Aorta (tissue), 5 donors: ENCODE data around the gene NDUFAF7. TPM values are rescaled to one million over a fixed set of nuclear protein-coding genes. Genes with fewer than 3 reads are reported as not detected.

Experiments
- ATAC-seq: fragments of 200-7000 bp; cut with Tn5 transposase; one replicate; pipeline ENCODE4 v1.9.1; 2022; ENCODE audit warnings: moderate library complexity; ENCODE audit not compliant: low FRiP score
- DNase-seq, 2 donors: peaks; one replicate each; pipeline ENCODE4 v3.0.0-alpha.2; 2020
- H3K27ac ChIP-seq, 2 donors: one replicate each; pipeline ENCODE4 v1.5.1; 2013; ENCODE audit warnings: low read length in 2 of 2, mild to moderate bottlenecking in 2 of 2, moderate library complexity in 2 of 2, control low read depth in 1 of 2, inconsistent platforms in 1 of 2, low read depth in 1 of 2
- H3K27me3 ChIP-seq, 2 donors: one replicate each; pipeline ENCODE4 v1.6.1; 2013; ENCODE audit warnings: control low read depth in 1 of 2, low read length in 1 of 2, mild to moderate bottlenecking in 1 of 2, moderate library complexity in 1 of 2; ENCODE audit not compliant: insufficient read depth in 2 of 2, control insufficient read depth in 1 of 2
- H3K36me3 ChIP-seq, 2 donors: one replicate each; pipeline ENCODE4 v1.6.1; 2013; ENCODE audit warnings: control low read depth in 1 of 2, low read length in 1 of 2, mild to moderate bottlenecking in 1 of 2; ENCODE audit not compliant: insufficient read depth in 2 of 2, control insufficient read depth in 1 of 2
- H3K4me1 ChIP-seq, 2 donors: one replicate each; pipeline ENCODE4 v1.6.1; 2013; ENCODE audit warnings: low read length in 2 of 2, control low read depth in 1 of 2, mild to moderate bottlenecking in 1 of 2, moderate library complexity in 1 of 2; ENCODE audit not compliant: insufficient read depth in 2 of 2, control insufficient read depth in 1 of 2
- H3K4me3 ChIP-seq, 2 donors: one replicate each; pipeline ENCODE4 v1.5.1; 2013; ENCODE audit warnings: low read length in 2 of 2, control low read depth in 1 of 2, mild to moderate bottlenecking in 1 of 2
- H3K9me3 ChIP-seq: one replicate; pipeline ENCODE4 v1.6.1; 2013; ENCODE audit warnings: mild to moderate bottlenecking, low read length; ENCODE audit not compliant: control insufficient read depth
- WGBS, 2 donors: extraction: QIAGEN DNeasy Blood & Tissue Kit; methylation state at CpG; one replicate each; pipeline ENCODE4 v1.1.7; 2013; 5-methylcytosine and 5-hydroxymethylcytosine counted together
- intact Hi-C, 2 donors: fragments of 100-400 bp; cut with DNase I; formaldehyde crosslinking; loops; one replicate each; pipeline versions ENCODE4 v1.14.2 to v1.15.0; 2022
- polyA plus RNA-seq, 2 donors: library from polyadenylated mRNA; stranded (reverse); fragments of 200-250 nt; gene quantifications; one replicate each; pipeline ENCODE4 v1.2.3, GENCODE V29; 2013
- total RNA-seq, 2 donors: library from RNA; stranded (reverse); fragmentation: NEBNext Ultra II Directional; extraction: Animal tissue kit (Norgen Biotek cat#: 25700); gene quantifications; one replicate each; pipeline ENCODE4 v1.2.1, GENCODE V29; 2021
- donor health status: healthy with polysubstance abuse.
- donor health status: Bipolar disorder and iron deficiency.
- donor health status: DM: no; HTN: no; CAD: no.
- donor health status: DM: no; HTN: no; CAD: no.
- donor health status: DM: yes; HTN: yes; CAD: no.

NDUFAF7 gene
- total and polyA plus RNA-seq, 4 donors: 7.5 to 23.9 (median 17.8) TPM

DNA sequence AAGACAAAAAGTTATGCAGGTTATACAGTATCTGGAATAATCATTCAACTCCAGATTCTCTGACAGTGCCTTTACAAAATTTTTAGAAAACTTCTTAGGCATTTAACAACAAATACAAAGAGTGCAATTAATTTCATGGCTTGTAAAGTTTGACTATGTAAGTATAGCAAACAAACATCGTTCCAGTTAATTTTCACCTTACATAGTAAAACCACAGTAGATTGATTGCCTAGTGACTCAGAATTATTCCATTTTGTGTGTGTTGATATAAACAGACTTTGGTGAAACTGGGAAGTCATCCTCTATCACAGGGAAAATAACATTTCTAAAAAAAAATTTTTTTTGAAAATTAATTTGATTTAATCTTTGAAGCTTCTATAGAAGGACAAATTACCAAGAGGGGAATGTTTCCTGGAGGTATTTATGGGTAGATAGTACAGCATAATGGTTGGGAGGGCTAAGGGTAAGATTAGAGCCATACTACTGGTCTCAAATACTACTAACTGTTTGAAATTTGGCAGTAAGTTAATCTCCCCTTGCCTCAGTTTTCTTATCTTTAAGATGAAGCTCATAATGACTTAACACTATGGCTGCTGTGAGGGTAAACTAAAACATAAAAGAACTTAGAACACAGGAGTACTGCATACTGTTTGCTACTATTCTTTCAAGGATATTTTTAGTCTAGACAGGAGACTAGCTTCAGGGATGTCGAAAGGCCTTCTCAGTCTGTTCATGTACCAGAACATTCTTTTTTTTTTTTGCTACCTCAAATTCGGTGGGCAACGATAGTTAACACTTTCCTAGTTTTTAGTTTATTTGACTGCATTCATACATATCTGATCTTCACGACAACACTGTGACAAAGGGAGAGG, 19.6 kb downstream of the NDUFAF7 start:
- Histone ChIP-seq H3K4me1 (peaks cover 0 to 2% of the 10 kb centered on the region in 2 donors), H3K4me3 (no peak overlapping the region), H3K36me3 (peaks cover 3 to 6% of the 10 kb centered on the region in 2 donors), H3K9me3 (no peaks in the 10 kb centered on the region), H3K27ac (no peak overlapping the region), H3K27me3 (no peaks in the 10 kb centered on the region)
- intact Hi-C loops: no loop called here
- DNase-seq (no peak), ATAC-seq (no peak)
- WGBS, 2 donors: 67 to 74% methylated on average over 5 of the region's 5 CpGs

DNA sequence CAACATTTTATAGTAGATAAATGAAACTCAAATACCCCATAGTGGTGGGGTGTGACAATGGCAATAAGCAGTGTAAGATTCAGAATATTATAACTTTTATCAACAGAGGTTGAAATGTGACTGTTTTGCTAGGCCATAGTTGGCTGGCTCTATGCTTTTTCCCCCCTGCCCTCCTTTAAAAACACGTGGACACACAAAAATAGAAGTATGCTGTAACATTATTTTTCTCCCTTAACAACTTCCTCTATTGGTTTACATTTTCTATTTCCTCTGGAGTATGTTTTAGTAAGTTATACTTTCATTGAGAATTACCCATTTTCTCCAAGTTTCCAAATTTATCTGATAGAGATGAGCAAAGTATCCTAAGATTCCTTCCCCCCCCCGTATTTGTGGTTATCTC, 31.1 kb downstream of the NDUFAF7 start:
- Histone ChIP-seq H3K9me3 (no peaks in the 10 kb centered on the region), H3K27me3 (no peaks in the 10 kb centered on the region), H3K4me3 (no peak overlapping the region), H3K27ac (no peak overlapping the region), H3K4me1 (no peaks in the 10 kb centered on the region), H3K36me3 (no peaks in the 10 kb centered on the region)
- intact Hi-C loops: no loop called here
- no peak for DNase-seq
- ATAC-seq: no peak
- 35 to 38% methylated on average over 2 of the region's 2 CpGs for WGBS, 2 donors

DNA sequence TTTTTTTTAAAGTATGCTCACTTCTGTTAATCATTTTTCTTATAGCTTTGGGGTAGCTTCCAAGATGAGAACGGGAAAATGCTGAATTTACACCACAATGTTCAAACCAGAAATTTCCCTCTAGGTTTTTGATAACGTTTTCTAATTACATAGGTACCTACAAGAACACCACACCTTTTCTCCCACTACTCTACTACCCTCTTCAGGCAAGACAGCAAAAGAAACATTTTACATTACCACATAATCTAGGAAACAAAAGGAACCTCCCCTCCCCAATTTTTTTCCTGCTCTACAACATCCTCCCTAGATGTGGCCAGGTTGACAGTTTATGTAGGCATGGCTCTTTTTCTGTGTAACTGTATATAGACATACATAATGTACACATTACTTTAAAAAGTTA, 32.4 kb downstream of the NDUFAF7 start:
- 73 to 80% methylated on average over 2 of the region's 2 CpGs for WGBS, 2 donors
- Histone ChIP-seq H3K4me1 (no peaks in the 10 kb centered on the region), H3K27me3 (no peaks in the 10 kb centered on the region), H3K36me3 (peaks cover 0 to 3% of the 10 kb centered on the region in 2 donors), H3K4me3 (no peak overlapping the region), H3K27ac (no peak overlapping the region), H3K9me3 (no peaks in the 10 kb centered on the region)
- ATAC-seq (no peak), DNase-seq (no peak)
- intact Hi-C loops: no loop called here

DNA sequence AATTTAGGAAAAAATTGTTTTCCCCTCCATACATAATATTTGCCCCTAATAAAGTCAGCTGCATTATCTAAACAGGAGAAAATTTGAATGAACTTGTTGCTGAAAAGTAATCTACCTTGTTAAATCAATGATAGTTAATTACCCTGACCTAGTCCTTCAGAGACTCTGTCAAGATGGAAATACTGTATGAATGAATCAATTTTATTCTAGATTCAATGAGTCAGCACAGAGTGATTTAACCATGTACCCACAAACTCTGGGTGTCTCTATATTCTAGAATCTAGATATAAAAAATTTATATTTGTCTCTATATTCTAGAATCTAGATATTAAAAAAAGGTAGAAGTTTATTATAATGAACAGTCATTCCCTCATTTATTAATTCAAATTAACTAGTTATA, 36.2 kb downstream of the NDUFAF7 start:
- Histone ChIP-seq H3K4me1 (no peaks in the 10 kb centered on the region), H3K36me3 (peaks cover 3% of the 10 kb centered on the region in 2 donors), H3K27me3 (no peaks in the 10 kb centered on the region), H3K27ac (no peak overlapping the region), H3K4me3 (no peak overlapping the region), H3K9me3 (no peaks in the 10 kb centered on the region)
- ATAC-seq (no peak), DNase-seq (no peak)
- intact Hi-C loops: no loop called here

DNA sequence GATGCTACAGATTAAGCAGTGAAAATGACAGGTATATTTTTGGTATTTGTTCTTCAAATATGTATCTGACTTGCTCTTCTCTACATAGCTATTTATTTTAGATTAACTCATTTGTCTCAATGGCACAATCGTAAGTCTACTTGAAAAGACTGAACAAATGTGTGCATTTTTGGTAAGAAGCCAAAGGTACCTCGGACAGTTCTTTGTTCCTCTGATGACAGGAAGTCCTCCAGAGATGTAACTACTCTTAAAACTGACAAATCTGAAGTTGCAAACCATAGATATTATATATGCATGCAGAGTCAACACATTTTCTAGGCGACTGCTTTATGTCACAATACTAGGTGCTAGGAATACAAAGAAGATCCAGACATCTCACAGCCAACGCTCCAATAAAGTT, 36.7 kb downstream of the NDUFAF7 start:
- no peaks in the 10 kb centered on the region for H3K9me3 ChIP-seq
- no peak for DNase-seq
- ATAC-seq: no peak
- intact Hi-C loops: no loop called here
- WGBS, 2 donors: 84 to 87% methylated on average over 4 of the region's 4 CpGs
- H3K36me3 ChIP-seq: peaks cover 3% of the 10 kb centered on the region in 2 donors
- no peaks in the 10 kb centered on the region for H3K27me3 ChIP-seq
- H3K4me1 ChIP-seq: no peaks in the 10 kb centered on the region
- H3K4me3 ChIP-seq: no peak overlapping the region
- no peak overlapping the region for H3K27ac ChIP-seq

DNA sequence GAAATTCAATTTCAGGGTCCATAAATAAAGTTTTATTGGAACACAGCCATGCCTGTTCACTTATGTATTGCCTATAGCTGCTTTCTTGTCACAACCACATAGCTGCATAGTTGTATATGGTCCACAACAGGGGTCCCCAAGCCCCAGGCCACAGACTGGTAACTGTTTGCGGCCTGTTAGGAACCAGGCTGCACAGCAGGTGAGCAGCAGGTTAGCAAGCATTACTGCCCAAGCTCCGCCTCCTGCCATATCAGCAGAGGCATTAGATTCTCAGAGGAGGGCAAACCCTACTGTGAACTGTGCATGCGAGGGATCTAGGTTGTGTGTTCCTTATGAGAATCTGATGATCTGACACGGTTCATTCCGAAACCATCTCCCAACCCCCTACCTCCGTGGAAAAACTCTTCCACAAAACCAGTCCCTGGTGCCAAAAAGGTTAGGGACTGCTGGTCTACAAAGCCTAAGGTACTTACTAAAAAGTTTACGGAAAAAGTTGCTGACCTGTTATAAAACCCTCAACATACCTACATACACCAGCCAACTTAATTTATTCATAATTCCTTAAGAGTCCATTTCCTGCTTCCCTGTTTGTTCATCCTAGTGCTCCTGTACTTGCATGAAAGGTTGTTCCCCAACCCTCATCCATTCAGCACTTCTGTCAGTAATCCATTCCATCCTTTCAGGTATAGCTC, 40.1 kb downstream of the NDUFAF7 start:
- H3K27ac ChIP-seq: no peak overlapping the region
- ATAC-seq (no peak), DNase-seq (no peak)
- H3K27me3 ChIP-seq: no peaks in the 10 kb centered on the region
- H3K4me1 ChIP-seq: no peaks in the 10 kb centered on the region
- intact Hi-C loops: no loop called here
- 81 to 87% methylated on average over 7 of the region's 7 CpGs for whole genome bisulfite sequencing, 2 donors
- H3K9me3 ChIP-seq: no peaks in the 10 kb centered on the region
- peaks cover 5 to 8% of the 10 kb centered on the region in 2 donors for H3K36me3 ChIP-seq
- H3K4me3 ChIP-seq: no peak overlapping the region

DNA sequence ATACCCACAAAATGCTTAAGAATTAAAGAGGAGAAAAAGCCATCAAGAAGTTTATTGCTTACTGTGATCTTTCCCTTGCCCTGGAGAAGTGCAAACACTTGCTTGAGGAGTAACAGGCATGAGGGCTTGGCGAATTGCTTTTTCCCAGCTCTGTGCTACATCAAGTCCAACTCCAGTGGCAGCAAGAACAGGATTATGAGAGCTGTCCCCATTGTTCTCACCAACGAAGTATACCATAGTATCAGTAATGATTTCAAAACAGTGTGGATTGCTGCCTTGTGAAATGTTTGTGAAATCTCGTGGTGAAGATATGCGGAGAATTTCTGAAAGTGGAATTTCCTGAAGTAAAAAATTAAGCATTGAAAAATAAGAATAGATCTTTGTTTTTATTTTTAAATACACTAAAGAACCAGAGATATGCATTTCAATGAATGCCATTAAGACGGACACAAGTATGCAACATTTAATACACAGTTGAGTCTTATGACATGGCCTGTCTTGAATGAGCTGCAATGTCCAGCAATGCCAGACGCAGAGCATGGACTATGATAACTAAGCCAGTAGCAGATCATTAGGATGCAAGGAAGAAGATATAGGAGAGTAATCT, 43.0 kb downstream of the NDUFAF7 start:
- Histone ChIP-seq H3K27me3 (no peaks in the 10 kb centered on the region), H3K36me3 (peaks cover 5% of the 10 kb centered on the region in 2 donors), H3K27ac (no peak overlapping the region), H3K4me1 (no peaks in the 10 kb centered on the region), H3K4me3 (no peak overlapping the region), H3K9me3 (no peaks in the 10 kb centered on the region)
- DNase-seq (no peak), ATAC-seq (no peak)
- WGBS, 2 donors: 57 to 58% methylated on average over 6 of the region's 6 CpGs
- intact Hi-C loops: no loop called here

DNA sequence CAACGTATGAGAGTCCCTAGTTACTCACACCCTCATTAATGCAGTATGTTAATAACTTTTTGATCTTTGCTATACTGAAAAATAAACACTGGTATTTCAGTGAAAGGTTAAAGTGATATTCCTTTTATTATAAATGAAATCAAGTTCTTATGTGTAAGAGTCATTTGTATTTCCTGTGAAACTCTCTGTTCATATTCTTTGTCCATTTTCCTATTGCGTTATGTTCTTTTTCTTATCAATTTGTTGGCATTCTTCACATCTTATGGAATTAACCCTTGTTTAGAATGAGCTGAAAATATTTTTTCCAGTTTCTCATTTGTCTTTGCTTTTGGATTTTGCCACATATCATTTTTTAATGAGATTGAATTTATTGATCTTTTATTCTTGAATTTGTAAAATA, 44.8 kb downstream of the NDUFAF7 start:
- H3K27ac ChIP-seq: no peak overlapping the region
- intact Hi-C loops: no loop called here
- H3K36me3 ChIP-seq: peaks cover 5% of the 10 kb centered on the region in 2 donors
- H3K4me3 ChIP-seq: no peak overlapping the region
- H3K9me3 ChIP-seq: no peaks in the 10 kb centered on the region
- H3K27me3 ChIP-seq: no peaks in the 10 kb centered on the region
- H3K4me1 ChIP-seq: no peaks in the 10 kb centered on the region
- DNase-seq: no peak
- WGBS, 2 donors: 78 to 82% methylated on average over 2 of the region's 2 CpGs
- ATAC-seq: no peak
